HepG2 (cell line): ENCODE data around the gene SMIM44. TPM values are rescaled to one million over a fixed set of nuclear protein-coding genes. Genes with fewer than 3 reads are reported as not detected.
A peak's percentile ranks its signal among the peaks of the same experiment; 100 is the strongest.

ENCODE experiments used
- ADNP ChIP-seq: sonication (generic); formaldehyde crosslinking; IDR thresholded peaks from 2 replicates; pipeline ENCODE4 v1.4.0; 2020; ENCODE audit warnings: missing genetic modification reagents
- BCLAF1 ChIP-seq: fragments of 450-650 bp; IDR thresholded peaks from 2 replicates; pipeline ENCODE4 v1.6.1; 2017; ENCODE audit warnings: mild to moderate bottlenecking
- CC2D1A ChIP-seq: sonication (generic); formaldehyde crosslinking; IDR thresholded peaks from 2 replicates; pipeline ENCODE4 v1.8.1; 2023; ENCODE audit warnings: mild to moderate bottlenecking, missing genetic modification reagents
- CTCF ChIP-seq: sonication (generic); formaldehyde crosslinking; IDR thresholded peaks from 2 replicates; pipeline ENCODE4 v1.5.0; 2020; ENCODE audit warnings: mild to moderate bottlenecking, missing genetic modification reagents, moderate library complexity
- DZIP1 ChIP-seq: sonication (generic); formaldehyde crosslinking; IDR thresholded peaks from 2 replicates; pipeline ENCODE4 v1.5.0; 2020; ENCODE audit warnings: mild to moderate bottlenecking, missing genetic modification reagents
- KLF6 ChIP-seq: IDR thresholded peaks from 2 replicates; pipeline ENCODE4 v1.8.0; 2016; ENCODE audit warnings: missing biosample characterization, missing genetic modification reagents
- MAZ ChIP-seq, 2 experiments: sonication (generic) in 1 of 2; formaldehyde crosslinking in 1 of 2; IDR thresholded peaks; 2 replicates each; pipeline versions ENCODE4 v1.5.0 to v1.6.1; 2012 to 2020; ENCODE audit warnings: low read depth in 2 of 2, mild to moderate bottlenecking in 2 of 2, borderline replicate concordance in 1 of 2, improper control_type of control experiment in 1 of 2, low read length in 1 of 2, missing genetic modification reagents in 1 of 2, moderate library complexity in 1 of 2
- NFE2L1 ChIP-seq: sonication (generic); formaldehyde crosslinking; IDR thresholded peaks from 2 replicates; pipeline ENCODE4 v1.4.0; 2020; ENCODE audit warnings: missing genetic modification reagents, mild to moderate bottlenecking, borderline replicate concordance
- PHB2 ChIP-seq: fragments of 450-650 bp; IDR thresholded peaks from 2 replicates; pipeline ENCODE4 v1.6.1; 2018; ENCODE audit not compliant: partially characterized antibody
- PITX1 ChIP-seq: sonication (generic); formaldehyde crosslinking; IDR thresholded peaks from 2 replicates; pipeline ENCODE4 v1.5.1; 2020; ENCODE audit warnings: mild to moderate bottlenecking, missing genetic modification reagents
- SAFB2 ChIP-seq: sonication (generic); formaldehyde crosslinking; IDR thresholded peaks from 2 replicates; pipeline ENCODE4 v1.5.1; 2020; ENCODE audit warnings: missing genetic modification reagents, low read depth, mild to moderate bottlenecking, borderline replicate concordance
- SOX5 ChIP-seq: IDR thresholded peaks from 2 replicates; pipeline ENCODE4 v1.6.1; 2016; ENCODE audit warnings: borderline replicate concordance
- TEF ChIP-seq: sonication (generic); formaldehyde crosslinking; IDR thresholded peaks from 2 replicates; pipeline ENCODE4 v1.5.0; 2020; ENCODE audit warnings: missing genetic modification reagents
- ZFP90 ChIP-seq: sonication (generic); formaldehyde crosslinking; IDR thresholded peaks from 2 replicates; pipeline ENCODE4 v1.8.0; 2022; ENCODE audit warnings: missing genetic modification reagents, mild to moderate bottlenecking, inconsistent platforms, borderline replicate concordance
- ZMYM3 ChIP-seq: sonication (generic); formaldehyde crosslinking; IDR thresholded peaks from 2 replicates; pipeline ENCODE4 v1.5.1; 2020; ENCODE audit warnings: mild to moderate bottlenecking, missing genetic modification reagents
- ZNF501 ChIP-seq: sonication (generic); formaldehyde crosslinking; IDR thresholded peaks from 2 replicates; pipeline ENCODE4 v1.5.1; 2020; ENCODE audit warnings: mild to moderate bottlenecking, moderate library complexity, missing genetic modification reagents
- ZNF572 ChIP-seq: sonication (generic); formaldehyde crosslinking; IDR thresholded peaks from 2 replicates; pipeline ENCODE4 v1.5.1; 2020; ENCODE audit warnings: mild to moderate bottlenecking, missing genetic modification reagents
- polyA plus RNA-seq, 8 experiments: library from polyadenylated mRNA; depleted of rRNA in 3 of 8; stranded (reverse) in 7 of 8; unstranded in 1 of 8; fragments of >200 nt; fragmentation: Illumina TruSeq in 4 of 8; extraction: Trizol in 4 of 8; gene quantifications; 2 replicates each; pipeline versions ENCODE4 v1.2.1 to v1.2.3, GENCODE V29; 2011 to 2016; ENCODE audit warnings: low read depth in 4 of 8, missing spikeins in 1 of 8, mixed read lengths in 1 of 8; ENCODE audit not compliant: insufficient read depth in 1 of 8
- total RNA-seq, 5 experiments: library from RNA; depleted of rRNA; stranded (reverse); fragments of >200 nt; fragmentation: Illumina TruSeq; extraction: Trizol; gene quantifications; 2 replicates each; pipeline ENCODE4 v1.2.3, GENCODE V29; 2016; ENCODE audit warnings: low read depth in 1 of 5

Gene SMIM44
- total and polyA plus RNA-seq, 2 of the 13 experiments (the other 11 are each of a cell fraction or from before 2014, with no cell fraction given): not detected

- TF ChIP-seq DZIP1 (CRISPR knock-in tag) (no peak), ZNF501 (CRISPR knock-in tag) (no peak), PITX1 (CRISPR knock-in tag) (0 out of 2 replicates have a peak, but pooled peaks have one; percentile 25), TEF (no peak), PHB2 (no peak), KLF6 (CRISPR knock-in tag) (no peak), MAZ (IDR thresholded peaks at IDR 0.05; ENCODE audit: borderline replicate concordance, low read depth, low read length) (peak; percentile 77; the same call in 1 of the 2 replicates), MAZ (CRISPR knock-in tag; IDR thresholded peaks at IDR 0.05; ENCODE audit: low read depth) (peak; percentile 57; the same call in 1 of the 2 replicates), SAFB2 (CRISPR knock-in tag) (no peak), SOX5 (CRISPR knock-in tag) (no peak), ADNP (CRISPR knock-in tag) (no peak), BCLAF1 (no peak), CTCF (CRISPR knock-in tag) (no peak), ZNF572 (CRISPR knock-in tag) (no peak), NFE2L1 (CRISPR knock-in tag) (no peak), ZFP90 (CRISPR knock-in tag) (0 out of 2 replicates have a peak, but pooled peaks have one; percentile 17), CC2D1A (CRISPR knock-in tag) (no peak), ZMYM3 (peak; percentile 29; the same call in 1 of the 2 replicates)
Observed at GRCh38 chr19:3507371-3508120, 24.3 kb upstream of the SMIM44 start (continued).
